IMR-90 (cell line): Measurements from ENCODE around the gene NOX4. TPM values are rescaled to one million over a fixed set of nuclear protein-coding genes. Genes with fewer than 3 reads are reported as not detected.

ENCODE experiments used
- ATAC-seq: fragments of 200-7000 bp; cut with Tn5 transposase; 2 replicates; pipeline ENCODE4 v1.9.1; 2020; ENCODE audit warnings: low read depth, mild to moderate bottlenecking, moderate library complexity
- BruUV-seq: library from RNA; stranded (reverse); fragments of 400-500 nt; replicated peaks from 2 replicates; lab custom pipeline; 2021; lab: Mats Ljungman, UMichigan
- CTCF ChIA-PET: fragments of 300-600 bp; formaldehyde crosslinking; extraction: SDS; loops from one replicate; lab custom pipeline; 2021; ENCODE audit warnings: antibody characterized with exemption; lab: Yijun Ruan, JAX
- POLR2A ChIA-PET: fragments of 300-600 bp; sonication (Branson Sonifier 250); formaldehyde crosslinking; loops from one replicate; lab custom pipeline; 2022; ENCODE audit warnings: antibody characterized with exemption; ENCODE audit not compliant: unreplicated experiment; lab: Charles Lee
- DNase-seq: peaks from one replicate; pipeline ENCODE4 v3.0.0; 2013
- H2AFZ ChIP-seq: replicated peaks from 2 replicates; pipeline ENCODE3; 2013; ENCODE audit warnings: low read length, mild to moderate bottlenecking; ENCODE audit not compliant: poor library complexity
- H2AK5ac ChIP-seq: 2 replicates; pipeline ENCODE4 v1.6.1; 2013; ENCODE audit warnings: low read depth, low read length, inconsistent platforms
- H2AK9ac ChIP-seq: replicated peaks from 2 replicates; pipeline ENCODE3; 2013; ENCODE audit warnings: mild to moderate bottlenecking, low read depth, low read length, moderate library complexity; ENCODE audit not compliant: poor library complexity
- H2BK120ac ChIP-seq: 2 replicates; pipeline ENCODE4 v1.6.1; 2013; ENCODE audit warnings: low read depth, low read length, inconsistent platforms
- H2BK15ac ChIP-seq: 3 replicates; pipeline ENCODE4 v1.6.1; 2013; ENCODE audit warnings: low read depth, low read length, inconsistent platforms
- H2BK20ac ChIP-seq: 2 replicates; pipeline ENCODE4 v1.6.1; 2013; ENCODE audit warnings: low read depth, mild to moderate bottlenecking, inconsistent platforms, low read length, moderate library complexity
- H2BK5ac ChIP-seq: 2 replicates; pipeline ENCODE4 v1.6.1; 2013; ENCODE audit warnings: mild to moderate bottlenecking, low read depth, low read length, inconsistent platforms; ENCODE audit not compliant: poor library complexity, severe bottlenecking
- H3K14ac ChIP-seq: replicated peaks from 2 replicates; pipeline ENCODE4 v1.6.1; 2013; ENCODE audit warnings: low read depth, low read length, inconsistent platforms
- H3K18ac ChIP-seq: 2 replicates; pipeline ENCODE4 v1.6.1; 2013; ENCODE audit warnings: low read depth, low read length, control low read depth
- H3K23ac ChIP-seq: 2 replicates; pipeline ENCODE4 v1.6.1; 2013; ENCODE audit warnings: low read depth, low read length, inconsistent platforms
- H3K27ac ChIP-seq: 2 replicates; pipeline ENCODE4 v1.5.1; 2013; ENCODE audit warnings: mild to moderate bottlenecking, control low read depth, low read length; ENCODE audit not compliant: insufficient read depth
- H3K27me3 ChIP-seq: 2 replicates; pipeline ENCODE4 v1.6.1; 2013; ENCODE audit warnings: low read length; ENCODE audit not compliant: control insufficient read depth, insufficient read depth
- H3K36me3 ChIP-seq: 2 replicates; pipeline ENCODE4 v1.6.1; 2013; ENCODE audit warnings: low read length, mixed read lengths; ENCODE audit not compliant: control insufficient read depth, insufficient read depth
- H3K4ac ChIP-seq: 2 replicates; pipeline ENCODE4 v1.6.1; 2013; ENCODE audit warnings: low read depth, low read length, inconsistent platforms
- H3K4me1 ChIP-seq: 2 replicates; pipeline ENCODE4 v1.6.1; 2013; ENCODE audit warnings: low read length, mixed read lengths; ENCODE audit not compliant: control insufficient read depth, insufficient read depth
- H3K4me2 ChIP-seq: 2 replicates; pipeline ENCODE4 v1.6.1; 2013; ENCODE audit warnings: low read depth, mild to moderate bottlenecking, control low read depth, low read length, moderate library complexity
- H3K4me3 ChIP-seq: 2 replicates; pipeline ENCODE4 v1.5.1; 2013; ENCODE audit warnings: low read depth, mild to moderate bottlenecking, control low read depth, low read length, moderate library complexity; ENCODE audit not compliant: insufficient read depth
- H3K56ac ChIP-seq: 2 replicates; pipeline ENCODE4 v1.6.1; 2013; ENCODE audit warnings: low read length, inconsistent platforms; ENCODE audit not compliant: insufficient read depth; ENCODE audit errors: extremely low read depth
- H3K79me1 ChIP-seq, 2 experiments: 2 replicates each; pipeline ENCODE4 v1.6.1; 2013; ENCODE audit warnings: low read length in 2 of 2, inconsistent platforms in 1 of 2, low read depth in 1 of 2
- H3K9ac ChIP-seq: 2 replicates; pipeline ENCODE4 v1.6.1; 2013; ENCODE audit warnings: low read depth, low read length, control low read depth
- H3K9me1 ChIP-seq: 2 replicates; pipeline ENCODE4 v1.6.1; 2013; ENCODE audit warnings: low read length, inconsistent platforms; ENCODE audit not compliant: insufficient read depth
- H3K9me3 ChIP-seq: 2 replicates; pipeline ENCODE4 v1.6.1; 2013; ENCODE audit warnings: low read length; ENCODE audit not compliant: control insufficient read depth, insufficient read depth
- H4K20me1 ChIP-seq: 2 replicates; pipeline ENCODE4 v1.6.1; 2013; ENCODE audit warnings: low read length, inconsistent platforms; ENCODE audit not compliant: insufficient read depth
- H4K5ac ChIP-seq: 2 replicates; pipeline ENCODE4 v1.6.1; 2013; ENCODE audit warnings: mild to moderate bottlenecking, low read depth, low read length, control low read depth
- H4K8ac ChIP-seq, 2 experiments: 2 replicates each; pipeline ENCODE4 v1.6.1; 2013; ENCODE audit warnings: low read depth in 2 of 2, low read length in 2 of 2, control low read depth in 1 of 2, inconsistent platforms in 1 of 2
- H4K91ac ChIP-seq: 2 replicates; pipeline ENCODE4 v1.6.1; 2013; ENCODE audit warnings: low read depth, low read length, inconsistent platforms; ENCODE audit not compliant: insufficient read depth
- BHLHE40 ChIP-seq: fragments of 150-350 bp; IDR thresholded peaks from 2 replicates; pipeline ENCODE4 v1.6.1; 2016; ENCODE audit warnings: mild to moderate bottlenecking, low read depth, low read length
- FOS ChIP-seq: fragments of 150-350 bp; IDR thresholded peaks from 2 replicates; pipeline ENCODE4 v1.6.1; 2016; ENCODE audit warnings: low read depth, low read length
- NFE2L2 ChIP-seq: fragments of 150-350 bp; IDR thresholded peaks from 2 replicates; pipeline ENCODE4 v1.6.1; 2016; ENCODE audit warnings: low read depth, mild to moderate bottlenecking, low read length
- POLR2A ChIP-seq: IDR thresholded peaks from 2 replicates; pipeline ENCODE4 v1.6.1; 2012; ENCODE audit warnings: mild to moderate bottlenecking, low read depth, low read length
- RCOR1 ChIP-seq: IDR thresholded peaks from 2 replicates; pipeline ENCODE4 v1.6.1; 2012; ENCODE audit warnings: mild to moderate bottlenecking, low read length, improper control_type of control experiment; ENCODE audit not compliant: insufficient replicate concordance
- USF2 ChIP-seq: fragments of 150-350 bp; IDR thresholded peaks from 2 replicates; pipeline ENCODE4 v1.6.1; 2017; ENCODE audit warnings: mild to moderate bottlenecking, antibody characterized with exemption, low read length, low read depth
- WGBS, 2 experiments: methylation state at CpG; one replicate each; pipeline versions ENCODE4 v1.1.5 to v1.1.7; 2013; ENCODE audit warnings: missing lambda C conversion rate in 2 of 2; ENCODE audit not compliant: insufficient read length in 1 of 2; ENCODE audit errors: extremely low coverage in 2 of 2; 5-methylcytosine and 5-hydroxymethylcytosine counted together
- dilution Hi-C: fragments of 300-500 bp; cut with HindIII; formaldehyde crosslinking; loops from one replicate; pipeline ENCODE4 v1.14.3; 2018; ENCODE audit warnings: low sequenced_read_pairs; ENCODE audit not compliant: unreplicated experiment
- in situ Hi-C: fragments of 300-500 bp; cut with MboI; formaldehyde crosslinking; loops from 3 replicates; pipeline ENCODE4 v1.14.3; 2019; ENCODE audit warnings: low sequenced_read_pairs, inconsistent platforms, mixed read lengths
- intact Hi-C: fragments of 100-400 bp; cut with micrococcal nuclease; formaldehyde crosslinking; loops from 2 replicates; pipeline ENCODE4 v1.10.0; 2022
- polyA plus RNA-seq, 3 experiments: library from polyadenylated mRNA; depleted of rRNA; stranded (reverse); fragments of >200 nt; gene quantifications; 2 replicates each; pipeline ENCODE4 v1.2.3, GENCODE V29; 2012; ENCODE audit warnings: low replicate concordance in 1 of 3
- total RNA-seq: library from RNA; depleted of rRNA; stranded (reverse); fragments of >200 nt; gene quantifications from 2 replicates; pipeline ENCODE4 v1.2.3, GENCODE V29; 2012

NOX4 gene
- total and polyA plus RNA-seq, 2 of the 4 experiments (the other 2 are of a cell fraction): 4.7 to 11.7 TPM

- CTCF ChIA-PET: no interaction called here
- dilution Hi-C loops: no loop called here
- no CpG with 5 or more reads among the region's 1 CpG for WGBS, 2 experiments
Observed at GRCh38 chr11:89540826-89541225, 49.7 kb upstream of the NOX4 start.

More at GRCh38 chr11:89540826-89541225, 49.7 kb upstream of the NOX4 start:
- no peak overlapping the region for H4K5ac ChIP-seq
- no peak overlapping the region for H3K23ac ChIP-seq
- ATAC-seq (no peak), DNase-seq (no peak)
- H3K27ac ChIP-seq: no peak overlapping the region
- no peak overlapping the region for H2BK5ac ChIP-seq
- H3K9ac ChIP-seq: no peak overlapping the region
- in situ Hi-C loops (no loop called here), intact Hi-C loops (no loop called here)
- H4K8ac ChIP-seq: no peak overlapping the region
- no peak overlapping the region for H2AK5ac ChIP-seq
- H3K9me3 ChIP-seq: no peaks in the 10 kb centered on the region
- no peak overlapping the region for H3K56ac ChIP-seq
- H3K9me1 ChIP-seq: no peaks in the 10 kb centered on the region
- no peak overlapping the region for H3K4me3 ChIP-seq
- no peak overlapping the region for H2BK20ac ChIP-seq
- no peak overlapping the region for H2AK9ac ChIP-seq
- H2BK15ac ChIP-seq: no peak overlapping the region
- H3K4me2 ChIP-seq: no peak overlapping the region
- POLR2A ChIA-PET: no interaction called here
- no peaks in the 10 kb centered on the region for H3K36me3 ChIP-seq
- no peak overlapping the region for H3K18ac ChIP-seq
- H4K91ac ChIP-seq: no peak overlapping the region
- H3K14ac ChIP-seq: no peak overlapping the region
- H3K79me1 ChIP-seq: no peaks in the 10 kb centered on the region
- no TSS peak for BruUV-seq
- H2BK120ac ChIP-seq: no peak overlapping the region
- no peaks in the 10 kb centered on the region for H4K20me1 ChIP-seq
- H3K4ac ChIP-seq: no peak overlapping the region
- TF ChIP-seq USF2 (no peak), FOS (no peak), NFE2L2 (no peak), RCOR1 (no peak), BHLHE40 (no peak), POLR2A (no peak)
- no peak overlapping the region for H2AFZ ChIP-seq
- H3K4me1 ChIP-seq: no peaks in the 10 kb centered on the region
- no peaks in the 10 kb centered on the region for H3K27me3 ChIP-seq
